Right kidney (tissue), 1 donor: ENCODE results near the gene KCNA10.
A peak's percentile ranks its signal among the peaks of the same experiment; 100 is the strongest.

ENCODE experiments used
- DNase-seq: peaks from one replicate; pipeline ENCODE4 v3.0.0-alpha.2; 2016

Gene KCNA10

GRCh38 chr1:110495926-110496600 lies 22.9 kb downstream of the KCNA10 start:
- peak; percentile 42 for DNase-seq

- no peak for DNase-seq
These were observed 24.2 kb downstream of the KCNA10 start for GRCh38 chr1:110494522-110495406.

GRCh38 chr1:110494036-110494435 lies 24.9 kb downstream of the KCNA10 start:
- no peak for DNase-seq

- DNase-seq, result no peak
These were observed 25.8 kb downstream of the KCNA10 start for GRCh38 chr1:110493059-110493699.

- DNase-seq, result no peak
These were observed 26.4 kb downstream of the KCNA10 start for GRCh38 chr1:110492573-110492972.

GRCh38 chr1:110490791-110491451 lies 28.1 kb downstream of the KCNA10 start:
- no peak for DNase-seq

GRCh38 chr1:110489973-110490542 lies 28.9 kb downstream of the KCNA10 start:
- no peak for DNase-seq

GRCh38 chr1:110489406-110489805 lies 29.6 kb downstream of the KCNA10 start:
- DNase-seq, result no peak

GRCh38 chr1:110488867-110489266 lies 30.1 kb downstream of the KCNA10 start:
- DNase-seq, result no peak

GRCh38 chr1:110488161-110488560 lies 30.8 kb downstream of the KCNA10 start:
- no peak for DNase-seq

GRCh38 chr1:110487726-110488125 lies 31.2 kb downstream of the KCNA10 start:
- no peak for DNase-seq

- no peak for DNase-seq
These were observed 33.2 kb downstream of the KCNA10 start for GRCh38 chr1:110485725-110486124.

GRCh38 chr1:110484801-110485200 lies 34.2 kb downstream of the KCNA10 start:
- DNase-seq, result no peak

GRCh38 chr1:110483308-110483685 lies 35.7 kb downstream of the KCNA10 start:
- DNase-seq, result no peak

GRCh38 chr1:110482662-110483307 lies 36.2 kb downstream of the KCNA10 start:
- DNase-seq, result no peak

GRCh38 chr1:110481968-110482623 lies 36.9 kb downstream of the KCNA10 start:
- DNase-seq, result no peak

GRCh38 chr1:110480356-110481096 lies 38.4 kb downstream of the KCNA10 start:
- DNase-seq, result no peak

GRCh38 chr1:110478886-110479285 lies 40.1 kb downstream of the KCNA10 start:
- no peak for DNase-seq

GRCh38 chr1:110477967-110478640 lies 40.9 kb downstream of the KCNA10 start:
- no peak for DNase-seq

- DNase-seq, result no peak
These were observed 41.5 kb downstream of the KCNA10 start for GRCh38 chr1:110477445-110477957.
